GM21381 (cell line): ENCODE data around the gene DACT2.
"Not testable (repeated sequence)": the region's sequence is repeated elsewhere in the genome, so short reads cannot be mapped to it uniquely, and the experiment has no call there.

Experiments used
- ATAC-seq: cut with Tn5 transposase; IDR thresholded peaks from one replicate; pipeline ENCODE4 v1.9.1; 2021; ENCODE audit warnings: mild to moderate bottlenecking, moderate library complexity; ENCODE audit not compliant: unreplicated experiment

DACT2 gene

DNA sequence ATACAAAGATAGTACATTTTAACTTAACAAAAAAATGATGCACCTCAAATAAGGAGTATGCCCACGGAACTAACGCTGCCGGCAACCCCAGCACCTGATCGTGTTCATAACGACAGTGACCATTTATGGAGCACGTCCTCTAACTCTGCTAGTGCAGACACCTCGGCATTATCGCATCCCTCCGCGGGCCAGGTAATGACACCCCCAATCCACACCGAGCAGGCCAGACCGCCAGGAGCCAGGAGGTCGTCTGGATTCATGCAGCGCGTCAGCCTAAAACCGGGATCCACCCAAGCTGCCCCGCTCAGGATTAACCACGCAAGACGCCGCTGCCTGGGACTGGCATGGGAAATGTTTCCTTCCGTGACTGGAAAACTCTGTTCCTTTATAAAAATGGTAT lies 34.1 kb downstream of the DACT2 start:
- ATAC-seq, result no peak

GRCh38 chr6:168284187-168284586 lies 35.4 kb downstream of the DACT2 start:
- ATAC-seq, result no peak

DNA sequence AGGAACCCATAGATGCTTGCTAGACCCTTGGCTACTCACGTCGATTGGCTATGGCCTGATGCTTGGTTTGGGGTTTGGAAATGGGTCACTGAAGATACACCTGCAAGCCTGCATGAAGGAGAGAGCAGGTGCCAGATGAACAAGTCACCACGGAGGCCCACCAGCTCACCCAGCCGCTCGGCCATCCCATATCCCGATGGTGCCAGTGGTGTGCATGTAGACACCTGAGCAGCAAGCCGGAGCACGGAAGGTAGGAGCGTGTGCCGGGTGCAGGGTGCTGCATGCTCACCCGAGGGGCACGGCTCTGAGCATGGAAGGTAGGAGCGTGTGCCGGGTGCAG lies 35.9 kb downstream of the DACT2 start:
- ATAC-seq, result no peak

DNA sequence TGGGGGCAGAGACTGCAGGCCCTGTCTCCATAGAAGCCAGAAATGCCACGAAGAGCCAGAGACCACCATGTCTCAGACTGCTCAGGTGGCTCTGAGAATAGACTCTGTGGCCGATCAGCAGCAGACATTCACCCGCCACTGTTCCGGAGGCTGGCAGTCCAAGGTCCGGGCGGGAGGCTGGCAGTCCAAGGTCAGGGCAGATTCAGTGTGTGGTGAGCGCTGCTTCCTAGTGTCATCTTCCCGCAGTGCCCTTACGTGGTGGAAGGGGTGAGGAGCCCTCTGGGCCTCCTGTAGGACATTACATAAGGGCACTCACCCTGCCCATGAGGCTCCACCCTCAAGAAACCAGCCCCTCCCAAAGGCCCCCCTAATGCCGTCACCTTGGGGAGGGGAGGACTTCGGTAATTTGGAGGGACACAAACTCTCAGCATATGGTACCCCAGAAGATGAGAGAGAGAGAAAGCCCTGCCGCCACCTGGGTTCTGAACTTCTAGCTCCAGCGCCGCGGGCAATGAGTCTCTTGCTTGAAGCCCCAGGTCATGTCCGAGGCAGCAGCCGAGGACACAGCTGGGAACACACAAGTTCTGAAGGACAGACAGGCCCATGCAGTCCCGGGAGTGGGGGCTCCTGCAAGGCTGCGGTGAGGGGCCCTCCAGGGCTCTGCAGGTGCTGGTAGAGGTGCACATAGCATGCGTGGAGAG lies 36.4 kb downstream of the DACT2 start:
- no peak for ATAC-seq

- no peak for ATAC-seq
Measured at GRCh38 chr6:168281826-168282225, 37.8 kb downstream of the DACT2 start.

DNA sequence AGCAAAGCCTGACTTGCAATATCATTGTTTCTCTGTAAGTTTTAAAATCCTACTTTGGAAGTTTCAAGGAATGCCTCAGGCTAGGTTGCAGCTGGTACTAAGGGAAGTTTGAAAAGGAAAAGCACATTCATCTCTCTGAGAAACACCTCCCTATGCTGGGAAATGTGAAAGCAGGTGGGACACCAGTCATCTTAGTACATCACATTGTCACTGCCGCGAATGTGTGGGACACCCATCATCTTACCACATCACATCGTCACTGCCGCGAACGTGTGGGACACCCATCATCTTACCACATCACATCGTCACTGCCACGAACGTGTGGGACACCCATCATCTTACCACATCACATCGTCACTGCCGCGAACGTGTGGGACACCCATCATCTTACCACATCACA lies 38.3 kb downstream of the DACT2 start:
- not testable (repeated sequence) for ATAC-seq

DNA sequence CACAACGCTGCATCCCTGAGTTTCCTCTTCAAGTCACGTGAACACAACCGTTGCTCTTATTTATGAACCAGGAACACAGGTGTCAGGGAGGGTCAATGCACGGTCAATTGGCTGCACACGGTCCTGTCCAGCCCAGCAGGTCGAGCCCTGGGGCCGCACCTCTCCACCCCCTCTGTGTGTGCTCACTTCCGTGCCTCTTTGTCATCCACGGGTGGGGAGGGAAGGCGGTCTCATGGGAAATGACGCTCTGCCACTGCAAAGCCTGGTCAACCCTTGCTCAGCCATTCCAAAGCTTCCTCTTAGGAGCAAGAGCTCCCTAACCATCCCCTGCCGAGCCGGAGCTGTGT lies 38.7 kb downstream of the DACT2 start:
- no peak for ATAC-seq

GRCh38 chr6:168280020-168280898 lies 39.3 kb downstream of the DACT2 start:
- ATAC-seq, result no peak

DNA sequence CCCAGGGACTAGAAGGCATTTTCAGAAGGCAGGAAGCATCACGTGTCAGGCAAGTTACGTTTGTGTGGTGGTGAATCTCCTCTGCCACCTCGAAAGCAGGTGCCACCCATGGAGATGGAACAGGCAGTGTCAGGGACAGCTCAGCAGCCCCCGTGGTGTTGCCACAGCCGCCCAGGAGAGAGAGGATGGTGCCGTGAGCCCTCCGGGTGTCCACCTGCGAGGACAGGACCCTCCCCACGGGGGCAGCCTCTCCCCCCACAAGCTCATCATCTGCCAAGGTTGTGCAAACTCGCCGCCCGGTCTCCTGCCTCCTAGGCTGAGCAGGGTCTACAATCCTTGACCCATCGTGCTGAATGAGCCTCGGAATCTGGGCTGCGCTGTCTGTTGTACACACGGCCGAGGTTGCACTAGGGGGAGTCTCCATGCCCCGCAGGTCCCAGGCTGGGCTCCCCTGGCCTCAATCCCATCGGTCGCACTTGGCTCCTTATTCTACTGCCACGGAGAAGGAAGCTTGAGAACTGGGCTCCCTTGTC lies 40.1 kb downstream of the DACT2 start:
- ATAC-seq, result no peak

DNA sequence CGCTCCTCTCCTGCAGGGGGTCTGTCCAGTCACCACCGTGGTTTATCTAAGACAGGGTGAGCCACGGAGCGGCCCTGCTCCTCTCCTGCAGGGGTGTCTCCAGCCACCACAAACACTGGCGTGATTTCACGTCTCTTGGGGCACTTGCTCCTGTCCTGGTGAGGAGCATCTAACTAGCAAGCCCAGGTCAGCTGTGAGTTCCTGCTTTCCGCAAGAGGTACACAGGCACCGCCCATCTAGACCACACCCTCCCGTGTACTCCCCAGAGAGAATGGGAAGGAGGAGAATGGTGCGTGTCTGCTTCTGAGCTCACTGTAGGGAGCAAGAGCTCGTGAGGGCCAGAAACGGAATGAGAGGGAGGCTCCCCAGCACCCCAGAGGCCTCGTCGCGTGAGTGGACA lies 40.7 kb downstream of the DACT2 start:
- ATAC-seq, result no peak

- no peak for ATAC-seq
Measured at GRCh38 chr6:168277274-168277669, 42.3 kb downstream of the DACT2 start.

DNA sequence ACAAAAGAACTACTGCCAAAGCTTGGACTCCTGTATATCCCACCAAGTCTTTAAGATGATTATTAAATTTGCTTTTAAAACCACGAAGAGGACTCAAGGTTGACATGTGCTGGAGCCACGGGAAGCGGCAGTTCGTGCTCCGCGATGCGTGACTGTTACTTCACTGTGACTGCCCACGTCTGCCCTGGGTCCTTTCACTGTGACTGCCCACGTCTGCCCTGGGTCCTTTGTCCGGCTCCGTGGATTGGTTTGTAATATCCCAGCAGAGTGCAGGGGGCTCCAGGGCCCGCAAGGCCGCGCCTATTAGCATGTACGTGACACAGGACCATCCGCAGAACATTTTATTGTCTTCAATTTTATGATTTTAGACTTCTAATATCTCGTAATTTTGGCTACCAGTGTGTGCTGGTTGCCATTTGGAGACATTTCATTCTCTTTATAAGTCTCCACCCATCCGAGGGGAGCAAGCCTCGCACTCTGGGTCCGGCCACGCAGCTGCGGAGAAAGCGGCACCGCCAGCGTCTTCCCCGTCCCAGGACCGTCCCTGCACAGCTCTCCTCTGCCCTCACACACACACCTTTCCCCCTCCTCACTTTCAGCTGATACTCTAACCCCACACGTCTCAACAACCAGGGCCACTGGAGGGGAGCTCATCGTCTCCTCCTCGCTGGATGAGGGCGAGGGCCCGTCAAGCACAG lies 42.9 kb downstream of the DACT2 start:
- no peak for ATAC-seq

- no peak for ATAC-seq
Measured at GRCh38 chr6:168275168-168275567, 44.4 kb downstream of the DACT2 start.

GRCh38 chr6:168274037-168274952 lies 45.3 kb downstream of the DACT2 start:
- ATAC-seq, result no peak

DNA sequence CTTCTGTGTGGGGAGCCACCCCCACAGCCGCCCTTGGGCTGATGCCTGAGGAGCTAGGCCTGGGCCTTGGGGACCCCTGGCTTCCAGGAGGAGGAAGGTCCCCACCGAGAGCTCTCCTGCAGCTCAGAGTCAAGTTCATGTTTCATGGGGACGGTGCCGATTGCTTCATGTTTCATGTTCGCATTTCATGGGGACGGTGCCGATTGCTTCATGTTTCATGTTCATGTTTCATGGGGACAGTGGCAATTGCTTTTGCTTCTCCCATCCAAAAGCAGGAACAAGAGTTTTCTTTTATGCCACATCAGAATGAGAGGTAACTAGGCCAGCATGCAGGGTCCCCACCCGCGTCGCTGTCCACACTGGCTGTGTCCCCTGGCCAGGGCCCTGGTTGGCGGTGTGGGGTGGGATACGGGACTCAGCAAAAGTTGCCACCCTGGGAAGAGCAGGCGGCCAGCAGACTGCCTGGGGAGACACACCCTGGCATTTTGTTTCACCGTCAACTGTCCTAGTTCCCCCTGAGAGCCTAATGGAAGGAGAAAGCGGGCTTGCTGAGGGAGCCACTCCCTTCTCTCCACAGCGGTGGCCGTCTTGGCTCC lies 46.0 kb downstream of the DACT2 start:
- no peak for ATAC-seq

- no peak for ATAC-seq
Measured at GRCh38 chr6:168272415-168273325, 46.9 kb downstream of the DACT2 start.

DNA sequence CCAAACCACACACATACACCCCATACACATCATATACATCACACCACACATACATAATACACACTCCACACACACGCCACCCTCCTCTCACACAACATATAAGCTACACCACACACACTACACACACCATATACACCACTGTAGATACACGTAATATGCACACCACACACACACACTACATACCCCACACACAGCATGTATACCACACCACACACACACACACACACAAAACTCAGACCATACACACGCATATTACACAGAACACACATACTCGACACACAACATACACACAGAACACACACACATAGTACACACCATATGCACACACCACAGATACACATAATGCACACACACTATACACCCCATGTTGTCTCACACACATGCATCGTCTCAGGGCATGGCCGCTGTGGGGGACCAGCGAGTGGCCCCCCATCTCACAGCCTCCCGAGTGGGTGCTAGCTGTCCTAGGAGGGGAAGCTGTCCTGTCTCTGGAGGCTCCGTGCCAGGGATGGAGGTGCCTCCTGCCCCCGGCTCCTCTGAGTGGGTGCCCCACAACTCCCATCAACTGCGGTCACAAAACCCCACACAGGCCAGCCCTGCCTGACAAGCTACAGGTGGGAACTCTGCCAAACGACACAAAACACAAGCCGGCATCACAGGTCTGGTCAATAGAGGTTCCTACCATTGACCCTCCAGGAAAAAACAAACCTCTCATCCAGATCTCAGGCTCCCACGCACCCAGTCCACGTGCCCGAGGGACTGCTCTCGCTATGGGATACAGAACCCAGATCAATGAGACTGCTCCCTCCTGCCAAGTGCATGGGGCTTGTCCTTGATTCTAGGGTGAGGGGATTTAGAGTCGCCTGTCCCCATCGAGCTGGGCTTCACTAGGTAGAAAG lies 49.1 kb downstream of the DACT2 start:
- no peak for ATAC-seq
